Adipocyte (in vitro differentiated cells): ENCODE measurements around the gene PRKCE.
A peak's percentile ranks its signal among the peaks of the same experiment; 100 is the strongest.

Source experiments
- DNase-seq: peaks from one replicate; pipeline ENCODE4 v3.0.0-alpha.2; 2015; ENCODE audit warnings: low read depth
- H3K27me3 ChIP-seq: replicated peaks from 2 replicates; pipeline ENCODE4 v1.7.0; 2013; ENCODE audit warnings: mild to moderate bottlenecking, low read length, moderate library complexity; ENCODE audit not compliant: control insufficient read depth, insufficient read depth
- H3K36me3 ChIP-seq: 2 replicates; pipeline ENCODE4 v1.7.0; 2013; ENCODE audit warnings: low read length, mild to moderate bottlenecking, moderate library complexity; ENCODE audit not compliant: control insufficient read depth, insufficient read depth, severe bottlenecking
- H3K4me1 ChIP-seq: 2 replicates; pipeline ENCODE4 v1.7.0; 2013; ENCODE audit warnings: mild to moderate bottlenecking, low read length, moderate library complexity; ENCODE audit not compliant: control insufficient read depth, insufficient read depth
- H3K4me3 ChIP-seq: 2 replicates; pipeline ENCODE4 v1.7.0; 2013; ENCODE audit warnings: mild to moderate bottlenecking, low read length, moderate library complexity
- H3K9ac ChIP-seq: 2 replicates; pipeline ENCODE4 v1.7.0; 2013; ENCODE audit warnings: mild to moderate bottlenecking, low read length, moderate library complexity
- H3K9me3 ChIP-seq: 2 replicates; pipeline ENCODE4 v1.7.0; 2013; ENCODE audit warnings: mild to moderate bottlenecking, low read length, moderate library complexity; ENCODE audit not compliant: control insufficient read depth

Gene PRKCE

DNA sequence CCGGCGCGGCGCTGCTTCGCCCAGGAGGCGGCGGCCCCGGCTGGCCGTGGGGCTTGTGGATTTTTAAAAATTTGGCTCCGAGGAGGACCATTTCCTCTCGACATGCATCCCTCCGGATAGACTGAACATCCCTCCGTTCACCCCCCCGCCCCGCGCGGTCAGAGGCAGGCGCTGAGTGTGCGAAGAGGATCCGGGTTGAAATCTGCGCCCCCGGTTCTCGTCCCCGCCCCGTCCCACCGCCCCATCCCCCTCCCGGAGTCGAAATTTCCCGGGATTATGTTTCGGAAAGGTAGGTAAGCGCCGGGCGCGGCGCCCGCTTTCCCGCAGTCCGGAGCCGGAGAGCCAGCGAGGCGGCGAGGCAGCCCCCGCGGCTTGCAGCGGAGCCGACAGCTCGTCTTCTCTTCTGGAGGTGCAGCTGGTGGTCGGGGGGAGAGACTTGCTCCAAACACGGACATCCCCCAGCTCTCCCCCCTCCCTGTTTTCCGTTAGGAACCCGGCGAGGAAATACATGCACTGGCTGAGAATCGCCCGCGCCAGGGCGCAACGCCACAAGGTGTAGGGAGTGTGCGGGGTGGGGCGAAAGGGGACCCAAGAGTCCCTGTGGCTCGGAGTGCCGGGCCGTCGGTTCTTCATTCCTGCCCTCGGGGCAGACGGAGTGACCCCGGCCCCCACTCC is at the start of gene PRKCE:
Gene PRKCE, plus strand, starts transcription at position 261 of the 675 bp plus-strand sequence.
- Histone ChIP-seq H3K4me3 (peak within 1 kb of the TSS; percentile 92), H3K4me1 (peaks cover 39% of the 10 kb centered on the region), H3K36me3 (no peaks in the 10 kb centered on the region), H3K9me3 (no peaks in the 10 kb centered on the region), H3K27me3 (no peaks in the 10 kb centered on the region), H3K9ac (peak within 1 kb of the TSS; percentile 97)
- DNase-seq: peak; percentile 63

DNA sequence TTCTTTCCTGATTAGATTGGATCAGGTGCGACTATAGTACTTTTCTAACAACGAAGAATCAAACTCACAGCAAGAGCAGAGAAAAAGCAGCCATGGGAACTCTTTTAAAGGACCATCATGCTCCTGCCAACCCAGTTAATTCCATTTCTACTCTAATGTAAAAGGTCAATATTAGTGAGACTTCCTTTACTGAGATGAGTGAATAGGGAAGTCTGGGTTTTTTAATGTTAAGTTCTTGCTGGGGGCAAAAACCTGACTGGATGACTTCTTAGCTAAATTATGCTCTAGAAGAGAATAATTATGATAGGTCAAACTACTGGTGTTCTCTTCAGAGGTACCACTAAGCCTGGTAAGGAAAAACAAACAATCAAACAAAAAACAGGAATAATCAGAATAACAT is 48.9 kb upstream of the PRKCE start:
- H3K36me3 ChIP-seq: peaks cover 61% of the 10 kb centered on the region
- H3K4me3 ChIP-seq: no peak overlapping the region
- H3K9ac ChIP-seq: no peak overlapping the region
- no peaks in the 10 kb centered on the region for H3K27me3 ChIP-seq
- no peaks in the 10 kb centered on the region for H3K9me3 ChIP-seq
- H3K4me1 ChIP-seq: no peaks in the 10 kb centered on the region
- no peak for DNase-seq

DNA sequence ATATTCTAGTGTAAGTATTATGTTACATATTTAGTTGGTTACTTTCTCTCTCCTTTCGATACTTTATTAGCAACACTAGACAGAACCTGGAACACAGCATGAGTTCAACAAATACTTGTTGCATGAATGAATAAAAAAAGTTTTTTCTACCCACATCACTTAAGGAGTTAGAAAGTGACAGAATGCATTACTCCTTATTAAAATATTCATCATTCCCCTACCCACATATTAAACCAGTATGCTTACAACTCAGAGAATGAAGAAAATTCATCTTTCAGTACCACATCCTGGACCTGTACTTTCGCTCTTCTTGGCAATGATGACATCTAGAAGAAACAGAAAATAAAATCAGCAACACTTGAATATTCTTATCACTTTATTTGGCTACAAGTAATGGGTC is 46.4 kb upstream of the PRKCE start:
- no peak overlapping the region for H3K9ac ChIP-seq

DNA sequence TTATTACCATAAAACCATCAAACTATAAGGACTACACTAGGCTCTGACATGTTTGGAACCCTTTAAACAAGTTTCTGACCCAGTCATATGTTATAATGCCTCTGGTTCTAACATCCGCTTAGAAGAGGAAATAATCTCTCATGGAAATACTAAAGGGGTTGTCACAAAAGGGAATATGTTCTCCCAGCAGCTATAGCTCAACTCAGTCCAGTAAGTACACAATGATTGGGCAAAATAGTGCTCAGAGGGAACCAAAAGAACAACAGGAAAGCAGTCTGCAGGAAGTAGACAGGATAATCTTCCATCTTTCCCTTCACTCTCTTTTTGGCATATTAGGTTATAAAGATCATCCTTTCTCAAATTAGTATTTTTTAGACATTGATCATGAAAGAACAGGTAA is 44.7 kb upstream of the PRKCE start:
- Histone ChIP-seq H3K9ac (no peak overlapping the region), H3K9me3 (no peaks in the 10 kb centered on the region), H3K4me1 (peaks cover 11% of the 10 kb centered on the region), H3K36me3 (peaks cover 22% of the 10 kb centered on the region), H3K4me3 (no peak overlapping the region), H3K27me3 (no peaks in the 10 kb centered on the region)
- DNase-seq: no peak

More for the DNA sequence above, 46.4 kb upstream of the PRKCE start:
- Histone ChIP-seq H3K4me3 (no peak overlapping the region), H3K36me3 (peaks cover 38% of the 10 kb centered on the region), H3K4me1 (peaks cover 4% of the 10 kb centered on the region), H3K27me3 (no peaks in the 10 kb centered on the region), H3K9me3 (no peaks in the 10 kb centered on the region)
- no peak for DNase-seq

DNA sequence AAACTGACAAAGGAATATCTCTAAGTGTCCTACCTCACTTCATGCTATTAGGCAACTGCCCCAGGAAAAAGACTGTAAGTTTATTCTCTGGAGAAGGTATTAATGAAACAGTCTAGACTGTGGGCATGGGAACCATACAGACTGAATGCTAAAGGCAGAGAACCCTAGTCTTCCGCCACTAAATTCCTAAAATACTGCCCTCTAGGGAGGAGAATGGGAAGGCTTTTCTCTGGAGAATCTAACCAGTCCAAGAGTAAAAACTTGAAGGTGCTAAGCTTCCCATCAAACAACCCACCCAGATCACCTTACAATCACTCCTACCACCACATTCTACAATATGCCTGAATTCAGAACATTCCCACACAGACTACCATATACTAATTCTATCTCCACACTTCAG is 43.8 kb upstream of the PRKCE start:
- no peaks in the 10 kb centered on the region for H3K27me3 ChIP-seq
- H3K9me3 ChIP-seq: no peaks in the 10 kb centered on the region
- DNase-seq: peak; percentile 59
- peaks cover 14% of the 10 kb centered on the region for H3K36me3 ChIP-seq
- H3K9ac ChIP-seq: no peak overlapping the region
- peaks cover 20% of the 10 kb centered on the region for H3K4me1 ChIP-seq
- H3K4me3 ChIP-seq: no peak overlapping the region

DNA sequence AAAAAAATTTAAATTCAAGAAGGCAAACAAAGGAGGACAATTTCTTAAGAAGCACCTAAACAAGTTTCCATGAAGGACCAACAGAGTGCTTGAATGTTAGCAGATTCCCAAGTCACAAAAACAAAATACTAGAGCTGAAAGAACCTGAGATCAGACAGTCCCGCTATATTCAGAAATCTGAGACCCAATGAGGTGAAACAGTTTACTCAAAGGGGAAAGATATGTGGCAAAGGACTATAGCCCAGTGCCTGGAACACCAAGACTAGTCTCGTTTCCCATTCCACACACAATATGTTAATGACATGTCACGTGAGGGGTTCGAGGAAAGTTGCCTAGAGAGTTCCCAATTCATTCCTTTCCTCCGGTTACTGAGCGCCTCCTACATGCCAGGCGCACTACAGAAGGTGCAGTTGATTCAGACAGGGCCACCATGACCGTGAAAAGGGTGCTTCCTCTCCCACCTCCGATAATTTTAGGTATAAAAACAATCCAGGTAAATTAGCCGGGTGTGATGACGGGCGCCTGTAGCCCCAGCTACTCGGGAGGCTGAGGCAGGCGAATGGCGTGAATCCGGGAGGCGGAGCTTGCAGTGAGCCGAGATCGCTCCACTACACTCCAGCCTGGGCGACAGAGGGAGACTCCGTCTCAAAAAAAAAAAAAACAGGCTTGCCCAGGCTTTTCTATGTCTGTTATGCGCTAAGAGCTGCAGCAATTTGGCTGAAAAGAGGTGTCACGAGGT is 41.0 kb upstream of the PRKCE start:
- H3K9me3 ChIP-seq: no peaks in the 10 kb centered on the region
- H3K4me1 ChIP-seq: peaks cover 48% of the 10 kb centered on the region
- no peaks in the 10 kb centered on the region for H3K36me3 ChIP-seq
- DNase-seq: peak; percentile 79
- peak overlapping the region; percentile 95 for H3K4me3 ChIP-seq
- H3K9ac ChIP-seq: peak overlapping the region; percentile 91
- H3K27me3 ChIP-seq: no peaks in the 10 kb centered on the region

DNA sequence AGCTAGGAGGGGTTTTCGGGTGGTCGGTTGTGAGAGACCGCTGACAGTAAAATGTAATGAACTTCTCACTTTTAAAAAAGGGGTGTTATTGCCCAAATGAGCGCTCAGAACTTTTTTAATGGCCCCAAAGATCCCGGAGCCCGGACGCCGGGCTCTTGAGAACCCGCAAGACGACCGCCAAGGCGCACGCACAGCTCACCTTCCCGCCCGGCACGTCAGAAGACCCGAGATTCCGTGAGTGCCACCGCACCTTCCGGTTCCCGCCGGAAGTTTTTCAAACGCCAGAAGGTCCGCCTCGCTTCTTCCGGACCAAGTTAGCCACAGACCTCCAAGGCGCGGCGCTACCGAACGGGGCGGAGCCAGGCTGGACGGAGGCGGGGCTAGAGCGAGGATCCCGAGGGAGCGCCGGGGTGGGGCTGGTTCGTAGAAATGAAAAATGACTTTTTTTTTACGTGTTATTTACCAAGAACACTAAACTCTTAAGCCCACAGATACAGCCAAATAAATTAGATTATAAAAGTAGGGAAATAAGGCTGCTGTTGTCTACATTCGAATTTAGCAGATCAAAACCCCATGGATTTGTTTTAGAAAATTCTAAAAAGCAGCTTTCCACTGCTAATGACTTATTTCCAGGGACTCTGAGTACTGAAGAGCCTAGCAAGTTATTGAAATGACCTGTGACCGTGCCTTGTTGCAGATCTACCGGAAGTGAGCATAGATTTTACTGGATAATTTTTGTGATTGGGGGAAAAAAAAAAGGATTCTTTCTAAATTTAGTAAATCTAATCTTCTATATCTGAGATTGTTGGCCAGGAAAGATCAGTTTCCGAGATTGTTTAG is 40.2 kb upstream of the PRKCE start, which contains the start of gene SRBD1:
Gene SRBD1, minus strand, starts transcription at position 248 of the 840 bp plus-strand sequence. CDS start 5,826 bp downstream, outside the sequence.
- H3K27me3 ChIP-seq: no peaks in the 10 kb centered on the region
- peak; percentile 99 for DNase-seq
- peak within 1 kb of the TSS; percentile 95 for H3K4me3 ChIP-seq
- peak within 1 kb of the TSS; percentile 91 for H3K9ac ChIP-seq
- H3K36me3 ChIP-seq: no peaks in the 10 kb centered on the region
- peaks cover 52% of the 10 kb centered on the region for H3K4me1 ChIP-seq
- H3K9me3 ChIP-seq: no peaks in the 10 kb centered on the region

DNA sequence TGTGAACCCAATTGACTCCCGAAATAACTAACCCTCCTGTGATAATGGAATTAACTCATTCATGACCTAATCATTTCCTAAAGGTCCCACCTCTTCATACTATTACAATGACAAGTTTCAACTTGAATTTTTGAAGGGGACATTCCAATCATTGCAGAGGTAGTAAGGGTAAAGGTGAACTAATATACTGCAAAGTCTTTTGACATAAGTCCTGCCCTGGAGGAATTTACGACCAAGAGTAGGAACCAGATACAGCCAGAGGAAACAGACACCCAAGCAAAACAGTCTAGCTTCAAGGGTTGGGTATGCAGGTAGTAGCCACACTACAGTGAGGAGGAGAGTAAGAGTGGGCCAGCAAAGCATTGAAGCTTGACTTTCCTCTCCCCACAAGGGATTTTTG is 39.2 kb upstream of the PRKCE start:
- DNase-seq: no peak
- no peak overlapping the region for H3K9ac ChIP-seq
- peaks cover 60% of the 10 kb centered on the region for H3K4me1 ChIP-seq
- H3K36me3 ChIP-seq: no peaks in the 10 kb centered on the region
- no peaks in the 10 kb centered on the region for H3K9me3 ChIP-seq
- no peak overlapping the region for H3K4me3 ChIP-seq
- no peaks in the 10 kb centered on the region for H3K27me3 ChIP-seq

DNA sequence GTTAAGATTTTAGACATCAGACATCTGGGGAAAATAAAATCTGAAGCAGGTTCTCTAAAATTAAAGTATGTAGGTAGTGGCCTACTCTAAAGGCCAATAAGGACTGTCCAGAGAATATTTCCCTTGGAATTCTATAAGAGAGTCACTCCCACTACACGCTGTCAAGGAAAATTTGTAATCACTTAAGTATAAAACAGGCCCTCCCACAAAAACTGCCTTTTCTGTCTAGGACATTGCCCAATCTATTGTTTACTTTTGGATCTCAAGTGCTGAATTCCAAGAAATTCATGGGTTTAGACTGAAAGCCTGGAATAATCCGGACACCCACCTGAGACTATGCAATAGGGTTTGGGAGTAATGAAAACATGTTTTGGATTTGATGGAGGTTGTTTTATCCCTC is 38.7 kb upstream of the PRKCE start:
- H3K27me3 ChIP-seq: no peaks in the 10 kb centered on the region

DNA sequence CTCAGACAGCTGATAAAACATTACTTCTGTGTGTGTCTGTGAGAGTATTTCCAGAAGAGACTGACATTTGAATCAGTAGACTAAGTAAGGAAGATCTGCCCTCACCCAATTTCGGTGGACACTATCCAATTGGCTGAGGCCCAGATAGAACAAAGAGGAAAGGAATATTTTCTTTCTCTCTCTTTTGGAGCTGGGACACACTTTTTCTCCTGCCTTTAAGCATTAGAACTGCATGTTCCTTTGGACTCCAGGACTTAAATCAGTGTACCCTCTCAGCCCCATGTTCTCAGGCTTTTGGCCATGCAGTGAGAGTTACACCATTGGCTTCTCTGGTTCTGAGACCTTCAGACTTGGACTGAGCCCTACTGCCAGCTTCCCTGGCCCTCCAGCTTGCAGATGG is 37.1 kb upstream of the PRKCE start:
- no peaks in the 10 kb centered on the region for H3K27me3 ChIP-seq
- H3K4me3 ChIP-seq: no peak overlapping the region
- no peak for DNase-seq
- peaks cover 60% of the 10 kb centered on the region for H3K4me1 ChIP-seq
- H3K9ac ChIP-seq: no peak overlapping the region
- H3K9me3 ChIP-seq: no peaks in the 10 kb centered on the region
- no peaks in the 10 kb centered on the region for H3K36me3 ChIP-seq

More for the DNA sequence above, 38.7 kb upstream of the PRKCE start:
- peaks cover 60% of the 10 kb centered on the region for H3K4me1 ChIP-seq
- H3K36me3 ChIP-seq: no peaks in the 10 kb centered on the region
- no peak overlapping the region for H3K4me3 ChIP-seq
- H3K9me3 ChIP-seq: no peaks in the 10 kb centered on the region
- H3K9ac ChIP-seq: no peak overlapping the region
- peak; percentile 89 for DNase-seq

DNA sequence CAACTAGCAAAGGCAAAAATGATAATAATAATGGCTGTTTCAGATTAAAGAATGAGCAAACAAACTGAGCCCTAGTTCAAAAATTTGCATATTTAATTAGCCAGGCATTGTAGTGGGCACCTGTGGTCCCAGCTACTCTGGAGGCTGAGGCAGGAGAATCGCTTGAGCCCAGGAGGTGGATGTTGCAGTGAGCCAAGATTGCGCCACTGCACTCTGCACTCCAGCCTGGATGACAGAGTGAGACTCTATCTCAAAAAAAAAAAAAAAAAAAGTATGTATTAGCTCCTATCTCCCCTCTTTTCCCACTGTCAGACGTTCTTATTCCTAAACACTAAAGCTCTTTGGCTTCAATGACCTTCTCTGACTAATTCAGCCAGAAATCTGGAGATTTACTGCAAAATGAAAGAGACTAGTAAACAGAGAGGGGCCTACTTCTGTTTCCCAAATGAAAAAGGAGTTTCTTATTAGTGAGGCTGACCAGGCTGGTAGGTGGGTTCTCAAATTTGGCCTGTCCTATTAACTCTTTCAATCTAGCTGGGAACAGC is 36.5 kb upstream of the PRKCE start:
- Histone ChIP-seq H3K27me3 (no peaks in the 10 kb centered on the region), H3K9me3 (no peaks in the 10 kb centered on the region), H3K9ac (no peak overlapping the region), H3K4me1 (peaks cover 58% of the 10 kb centered on the region), H3K36me3 (no peaks in the 10 kb centered on the region), H3K4me3 (no peak overlapping the region)
- no peak for DNase-seq
